H9 (cell line): ENCODE measurements around the gene SERPINB10. TPM values are rescaled to one million over a fixed set of nuclear protein-coding genes. Genes with fewer than 3 reads are reported as not detected.

Source experiments
- DNase-seq: peaks from one replicate; pipeline ENCODE4 v3.0.0-alpha.2; 2017
- H2AFZ ChIP-seq: one replicate; pipeline ENCODE4 v1.6.1; 2013; ENCODE audit warnings: mild to moderate bottlenecking, low read length, control low read depth, moderate library complexity
- H2AK5ac ChIP-seq: 2 replicates; pipeline ENCODE4 v1.6.1; 2013; ENCODE audit warnings: low read length, control low read depth, mixed read lengths; ENCODE audit not compliant: insufficient read length
- H2BK120ac ChIP-seq: one replicate; pipeline ENCODE4 v1.6.1; 2013; ENCODE audit warnings: low read depth, mild to moderate bottlenecking, low read length, control low read depth, inconsistent platforms; ENCODE audit not compliant: poor library complexity, severe bottlenecking
- H2BK12ac ChIP-seq: 2 replicates; pipeline ENCODE4 v1.6.1; 2013; ENCODE audit warnings: low read length, control low read depth, mixed read lengths, low read depth; ENCODE audit not compliant: insufficient read length
- H2BK15ac ChIP-seq: 2 replicates; pipeline ENCODE4 v1.6.1; 2013; ENCODE audit warnings: low read depth, low read length, control low read depth
- H2BK20ac ChIP-seq: one replicate; pipeline ENCODE4 v1.6.1; 2013; ENCODE audit warnings: low read depth, mild to moderate bottlenecking, low read length, control low read depth, inconsistent platforms; ENCODE audit not compliant: poor library complexity, severe bottlenecking
- H2BK5ac ChIP-seq: 2 replicates; pipeline ENCODE4 v1.6.1; 2013; ENCODE audit warnings: low read length, control low read depth, mixed read lengths; ENCODE audit not compliant: insufficient read length
- H3K14ac ChIP-seq: 2 replicates; pipeline ENCODE4 v1.6.1; 2013; ENCODE audit warnings: low read length, control low read depth; ENCODE audit not compliant: insufficient read depth
- H3K18ac ChIP-seq: 2 replicates; pipeline ENCODE4 v1.6.1; 2013; ENCODE audit warnings: low read depth, mild to moderate bottlenecking, mixed read lengths, low read length, control low read depth; ENCODE audit not compliant: insufficient read length
- H3K23ac ChIP-seq: 2 replicates; pipeline ENCODE4 v1.6.1; 2013; ENCODE audit warnings: low read length, control low read depth, mixed read lengths, low read depth; ENCODE audit not compliant: insufficient read length
- H3K23me2 ChIP-seq: 2 replicates; pipeline ENCODE4 v1.6.1; 2013; ENCODE audit warnings: low read depth, mild to moderate bottlenecking, mixed read lengths, low read length, control low read depth; ENCODE audit not compliant: insufficient read length, poor library complexity, severe bottlenecking
- H3K27ac ChIP-seq: 2 replicates; pipeline ENCODE4 v1.5.1; 2013; ENCODE audit warnings: low read length, control low read depth, mixed read lengths, low read depth; ENCODE audit not compliant: insufficient read length
- H3K27me3 ChIP-seq: 2 replicates; pipeline ENCODE4 v1.6.1; 2013; ENCODE audit warnings: low read length, control low read depth, inconsistent platforms; ENCODE audit not compliant: insufficient read depth
- H3K4ac ChIP-seq: 2 replicates; pipeline ENCODE4 v1.6.1; 2013; ENCODE audit warnings: low read depth, mild to moderate bottlenecking, control low read depth, inconsistent platforms, low read length, moderate library complexity
- H3K4me1 ChIP-seq: 2 replicates; pipeline ENCODE4 v1.6.1; 2013; ENCODE audit warnings: low read length, control low read depth, inconsistent platforms; ENCODE audit not compliant: insufficient read depth
- H3K4me2 ChIP-seq: 2 replicates; pipeline ENCODE4 v1.6.1; 2013; ENCODE audit warnings: low read length, control low read depth, mixed read lengths; ENCODE audit not compliant: insufficient read length, insufficient read depth
- H3K56ac ChIP-seq: 2 replicates; pipeline ENCODE4 v1.6.1; 2013; ENCODE audit warnings: low read depth, mild to moderate bottlenecking, mixed read lengths, low read length, control low read depth; ENCODE audit not compliant: insufficient read length
- H3K79me1 ChIP-seq: 2 replicates; pipeline ENCODE4 v1.6.1; 2013; ENCODE audit warnings: low read depth, mild to moderate bottlenecking, moderate library complexity, low read length, control low read depth, inconsistent platforms; ENCODE audit not compliant: insufficient read depth, poor library complexity, severe bottlenecking
- H3K79me2 ChIP-seq: 2 replicates; pipeline ENCODE4 v1.6.1; 2013; ENCODE audit warnings: low read length, control low read depth, inconsistent platforms; ENCODE audit not compliant: insufficient read depth
- H3K9ac ChIP-seq: 2 replicates; pipeline ENCODE4 v1.6.1; 2013; ENCODE audit warnings: low read length, control low read depth, mixed read lengths; ENCODE audit not compliant: insufficient read length; ENCODE audit errors: extremely low read depth
- H3K9me3 ChIP-seq: one replicate; pipeline ENCODE4 v1.6.1; 2013; ENCODE audit warnings: low read depth, low read length, inconsistent platforms; ENCODE audit not compliant: control insufficient read depth
- H3T11ph ChIP-seq: one replicate; pipeline ENCODE4 v1.6.1; 2013; ENCODE audit warnings: mild to moderate bottlenecking, low read length, control low read depth, inconsistent platforms
- H4K20me1 ChIP-seq: one replicate; pipeline ENCODE4 v1.6.1; 2013; ENCODE audit not compliant: control insufficient read depth, insufficient read length, insufficient read depth
- H4K5ac ChIP-seq: 2 replicates; pipeline ENCODE4 v1.6.1; 2013; ENCODE audit warnings: low read depth, mild to moderate bottlenecking, mixed read lengths, low read length, control low read depth; ENCODE audit not compliant: insufficient read length
- H4K8ac ChIP-seq: replicated peaks from 2 replicates; pipeline ENCODE4 v1.6.1; 2013; ENCODE audit warnings: low read length, control low read depth, mixed read lengths, low read depth; ENCODE audit not compliant: insufficient read length
- H4K91ac ChIP-seq: 2 replicates; pipeline ENCODE4 v1.6.1; 2013; ENCODE audit warnings: low read depth, mild to moderate bottlenecking, moderate library complexity, mixed read lengths, low read length, control low read depth; ENCODE audit not compliant: insufficient read length
- H3K27ac Mint-ChIP-seq, 3 experiments: 2 replicates in 2 of 3; 3 replicates in 1 of 3; pipeline ENCODE4 v1.8.0; 2020 to 2021; ENCODE audit warnings: mixed read lengths in 3 of 3, mild to moderate bottlenecking in 1 of 3, moderate library complexity in 1 of 3
- H3K27me3 Mint-ChIP-seq: 2 replicates; pipeline ENCODE4 v1.8.0; 2021; ENCODE audit warnings: low read depth, mild to moderate bottlenecking, moderate library complexity, mixed read lengths
- H3K36me3 Mint-ChIP-seq, 3 experiments: 2 replicates in 2 of 3; 3 replicates in 1 of 3; pipeline ENCODE4 v1.8.0; 2020 to 2021; ENCODE audit warnings: low read depth in 3 of 3, mixed read lengths in 3 of 3; ENCODE audit not compliant: insufficient read depth in 1 of 3
- H3K4me1 Mint-ChIP-seq, 2 experiments: 2 replicates each; pipeline ENCODE4 v1.8.0; 2020; ENCODE audit warnings: mixed read lengths in 2 of 2
- H3K4me3 Mint-ChIP-seq, 2 experiments: 2 replicates in 1 of 2; 3 replicates in 1 of 2; pipeline ENCODE4 v1.8.0; 2020 to 2021; ENCODE audit warnings: mild to moderate bottlenecking in 2 of 2, mixed read lengths in 2 of 2, moderate library complexity in 1 of 2
- H3K9me3 Mint-ChIP-seq, 2 experiments: 2 replicates in 1 of 2; 3 replicates in 1 of 2; pipeline ENCODE4 v1.8.0; 2020; ENCODE audit warnings: mild to moderate bottlenecking in 2 of 2, mixed read lengths in 2 of 2, moderate library complexity in 1 of 2
- total RNA-seq: library from RNA; stranded (reverse); gene quantifications from 2 replicates; pipeline ENCODE4 v1.2.1, GENCODE V29; 2021
- TF ChIP-seq, protein P1 (sequence below): fragments of 200-600 bp; sonication (generic); conservative IDR thresholded peaks from 3 replicates; pipeline ENCODE4 v1.8.0; 2021; ENCODE audit warnings: antibody characterized with exemption, mild to moderate bottlenecking

SERPINB10 gene
- total RNA-seq, 1 experiment from 2014 or later: not detected

DNA sequence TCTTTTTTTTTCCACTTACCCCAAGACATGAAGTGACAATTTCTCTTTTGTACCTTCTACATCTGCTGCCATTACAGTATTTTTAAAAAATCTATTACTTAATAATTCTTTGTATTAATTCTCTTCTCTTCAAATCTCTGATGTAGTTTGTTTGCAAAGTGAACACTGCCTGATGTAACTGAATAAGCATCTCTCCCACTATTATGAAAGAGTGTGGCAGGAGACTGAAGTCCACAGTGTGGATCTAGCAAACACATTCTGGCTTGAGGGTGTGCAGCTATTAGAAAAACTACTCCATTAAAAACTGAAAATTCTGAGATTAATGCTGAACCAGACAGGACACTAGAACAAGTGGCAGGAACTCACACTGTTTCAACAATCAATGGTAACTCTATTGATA, 57.1 kb downstream of the SERPINB10 start:
- Histone ChIP-seq H3K23me2 (peaks cover 3% of the 10 kb centered on the region), H3K79me1 (no peaks in the 10 kb centered on the region), H3T11ph (no peak overlapping the region), H3K79me2 (no peaks in the 10 kb centered on the region), H3K18ac (no peak overlapping the region), H4K5ac (no peak overlapping the region), H3K4me1 (no peaks in the 10 kb centered on the region), H2AK5ac (no peak overlapping the region), H4K8ac (no peak overlapping the region), H4K20me1 (no peaks in the 10 kb centered on the region), H2BK20ac (no peak overlapping the region), H3K4ac (no peak overlapping the region), H2BK120ac (no peak overlapping the region), H3K27ac (no peak overlapping the region), H3K23ac (no peak overlapping the region), H3K14ac (no peak overlapping the region), H3K9me3 (no peaks in the 10 kb centered on the region), H2AFZ (no peak overlapping the region), H2BK12ac (no peak overlapping the region), H4K91ac (no peak overlapping the region), H3K56ac (no peak overlapping the region), H3K4me2 (no peak overlapping the region), H3K27me3 (no peaks in the 10 kb centered on the region), H2BK15ac (no peak overlapping the region), H2BK5ac (no peak overlapping the region), H3K9ac (no peak overlapping the region)
- DNase-seq: no peak
- TF ChIP-seq, protein P1, sequence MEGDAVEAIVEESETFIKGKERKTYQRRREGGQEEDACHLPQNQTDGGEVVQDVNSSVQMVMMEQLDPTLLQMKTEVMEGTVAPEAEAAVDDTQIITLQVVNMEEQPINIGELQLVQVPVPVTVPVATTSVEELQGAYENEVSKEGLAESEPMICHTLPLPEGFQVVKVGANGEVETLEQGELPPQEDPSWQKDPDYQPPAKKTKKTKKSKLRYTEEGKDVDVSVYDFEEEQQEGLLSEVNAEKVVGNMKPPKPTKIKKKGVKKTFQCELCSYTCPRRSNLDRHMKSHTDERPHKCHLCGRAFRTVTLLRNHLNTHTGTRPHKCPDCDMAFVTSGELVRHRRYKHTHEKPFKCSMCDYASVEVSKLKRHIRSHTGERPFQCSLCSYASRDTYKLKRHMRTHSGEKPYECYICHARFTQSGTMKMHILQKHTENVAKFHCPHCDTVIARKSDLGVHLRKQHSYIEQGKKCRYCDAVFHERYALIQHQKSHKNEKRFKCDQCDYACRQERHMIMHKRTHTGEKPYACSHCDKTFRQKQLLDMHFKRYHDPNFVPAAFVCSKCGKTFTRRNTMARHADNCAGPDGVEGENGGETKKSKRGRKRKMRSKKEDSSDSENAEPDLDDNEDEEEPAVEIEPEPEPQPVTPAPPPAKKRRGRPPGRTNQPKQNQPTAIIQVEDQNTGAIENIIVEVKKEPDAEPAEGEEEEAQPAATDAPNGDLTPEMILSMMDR: no peak
- no peak overlapping the region for H3K4me3 Mint-ChIP-seq
- peaks cover 11 to 13% of the 10 kb centered on the region in 2 experiments for H3K4me1 Mint-ChIP-seq
- H3K27me3 Mint-ChIP-seq: peaks cover 7% of the 10 kb centered on the region; the same call in 1 of the 2 replicates
- no peak overlapping the region for H3K27ac Mint-ChIP-seq
- no peaks in the 10 kb centered on the region for H3K36me3 Mint-ChIP-seq
- no peaks in the 10 kb centered on the region for H3K9me3 Mint-ChIP-seq
